ENCODE results near the gene EPAS1. TPM values are rescaled to one million over a fixed set of nuclear protein-coding genes. Genes with fewer than 3 reads are reported as not detected.

The EPAS1 gene
- total RNA-seq, 2 experiments from 2014 or later, result 4.2 to 5.4 TPM

GRCh38 chr2:46353509-46353908 lies 56.3 kb downstream of the EPAS1 start:
- DNase-seq, result no peak
- H3K9me3 Mint-ChIP-seq, result no peaks in the 10 kb centered on the region
- no peak overlapping the region for H3K27ac ChIP-seq (ENCODE audit: low read depth in 1 of 2, low read length in 2 of 2)
- no peak for ATAC-seq (ENCODE audit: poor library complexity)
- no peak overlapping the region for H3K4me3 Mint-ChIP-seq
- H3K27ac Mint-ChIP-seq, result peak overlapping the region; percentile 72
- H3K27me3 ChIP-seq (ENCODE audit: control insufficient read depth in 1 of 2, insufficient read depth in 2 of 2, low read length in 2 of 2), result no peaks in the 10 kb centered on the region
- H3K4me3 ChIP-seq (ENCODE audit: low read length), result no peak overlapping the region
- intact Hi-C loops (cut with DNase I, micrococcal nuclease), result loop anchor here in 1 of 2 experiments (5.0 kb wide), 1 partner anchor 56 kb away; the partner anchor contains the start of gene EPAS1
- peaks cover 95% of the 10 kb centered on the region for H3K4me1 Mint-ChIP-seq (ENCODE audit: low read depth)
- TF ChIP-seq CTCF (IDR thresholded peaks at IDR 0.05), result no peak
- H3K36me3 ChIP-seq (ENCODE audit: insufficient read depth, low read length), result no peaks in the 10 kb centered on the region
- H3K27me3 Mint-ChIP-seq, result no peaks in the 10 kb centered on the region
- H3K9me3 ChIP-seq (ENCODE audit: control insufficient read depth in 1 of 2, insufficient read depth in 1 of 2, low read length in 2 of 2), result no peaks in the 10 kb centered on the region
- CTCF ChIA-PET, result no interaction called here
- H3K4me1 ChIP-seq (ENCODE audit: insufficient read depth, low read length), result peaks cover 68% of the 10 kb centered on the region
- POLR2A ChIA-PET, result interaction anchor here (0.7 to 0.8 kb wide), 2 partner anchors 9 to 167 kb away, joined by 3 read pairs; no protein-coding TSS in a partner anchor
- no peaks in the 10 kb centered on the region for H3K36me3 Mint-ChIP-seq (ENCODE audit: low read depth)

- ChIA-PET CTCF (interaction anchor here (1.2 kb wide), 1 partner anchor 13 kb away, joined by 3 read pairs; no protein-coding TSS in a partner anchor), POLR2A (no interaction called here)
- intact Hi-C loops (cut with DNase I, micrococcal nuclease), result no loop called here
- no peak overlapping the region for H3K4me3 ChIP-seq (ENCODE audit: low read length)
- Mint-ChIP-seq H3K27me3 (no peaks in the 10 kb centered on the region), H3K36me3 (ENCODE audit: low read depth) (no peaks in the 10 kb centered on the region), H3K4me3 (no peak overlapping the region), H3K9me3 (no peaks in the 10 kb centered on the region), H3K4me1 (ENCODE audit: low read depth) (peaks cover 74% of the 10 kb centered on the region), H3K27ac (no peak overlapping the region)
- TF ChIP-seq CTCF (IDR thresholded peaks at IDR 0.05), result no peak
- H3K9me3 ChIP-seq (ENCODE audit: control insufficient read depth in 1 of 2, insufficient read depth in 1 of 2, low read length in 2 of 2), result no peaks in the 10 kb centered on the region
- H3K36me3 ChIP-seq (ENCODE audit: insufficient read depth, low read length), result no peaks in the 10 kb centered on the region
- H3K27me3 ChIP-seq (ENCODE audit: control insufficient read depth in 1 of 2, insufficient read depth in 2 of 2, low read length in 2 of 2), result no peaks in the 10 kb centered on the region
- ATAC-seq (ENCODE audit: poor library complexity) (no peak), DNase-seq (no peak)
- peaks cover 52% of the 10 kb centered on the region for H3K4me1 ChIP-seq (ENCODE audit: insufficient read depth, low read length)
- no peak overlapping the region for H3K27ac ChIP-seq (ENCODE audit: low read depth in 1 of 2, low read length in 2 of 2)
Measured at GRCh38 chr2:46355756-46356155, 58.5 kb downstream of the EPAS1 start.

DNA sequence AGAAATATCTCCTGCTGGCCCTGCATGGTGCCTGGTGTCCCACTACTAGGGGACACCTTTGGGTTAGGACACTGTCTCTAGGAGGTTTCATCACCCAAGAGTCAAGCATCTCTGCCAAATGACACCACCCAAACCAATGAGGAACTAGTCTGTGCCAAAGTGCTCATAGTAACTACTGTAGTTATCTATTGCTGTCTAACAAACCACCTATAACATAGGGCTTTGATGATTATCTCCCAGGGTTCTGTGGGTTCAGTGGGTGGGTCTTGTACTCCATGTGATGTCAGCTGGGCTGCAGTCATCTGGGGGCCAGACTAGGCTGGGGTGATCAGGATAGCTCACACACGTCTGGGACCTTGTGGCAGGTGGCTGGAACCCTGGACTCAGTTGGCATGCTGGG lies 59.8 kb downstream of the EPAS1 start:
- ChIA-PET CTCF (no interaction called here), POLR2A (no interaction called here)
- Mint-ChIP-seq H3K36me3 (ENCODE audit: low read depth) (no peaks in the 10 kb centered on the region), H3K27ac (no peak overlapping the region), H3K4me3 (no peak overlapping the region), H3K4me1 (ENCODE audit: low read depth) (peaks cover 71% of the 10 kb centered on the region), H3K27me3 (no peaks in the 10 kb centered on the region), H3K9me3 (no peaks in the 10 kb centered on the region)
- Histone ChIP-seq H3K4me1 (ENCODE audit: insufficient read depth, low read length) (peaks cover 42% of the 10 kb centered on the region), H3K9me3 (ENCODE audit: control insufficient read depth in 1 of 2, insufficient read depth in 1 of 2, low read length in 2 of 2) (no peaks in the 10 kb centered on the region), H3K27ac (ENCODE audit: low read depth in 1 of 2, low read length in 2 of 2) (no peak overlapping the region), H3K4me3 (ENCODE audit: low read length) (no peak overlapping the region), H3K36me3 (ENCODE audit: insufficient read depth, low read length) (no peaks in the 10 kb centered on the region), H3K27me3 (ENCODE audit: control insufficient read depth in 1 of 2, insufficient read depth in 2 of 2, low read length in 2 of 2) (no peaks in the 10 kb centered on the region)
- intact Hi-C loops (cut with DNase I, micrococcal nuclease), result no loop called here
- no peak for TF ChIP-seq CTCF (IDR thresholded peaks at IDR 0.05)
- ATAC-seq (ENCODE audit: poor library complexity) (no peak), DNase-seq (no peak)

Data from CD4-positive, alpha-beta T cell (primary cell).